Keratinocyte (primary cell): ENCODE results near the gene HLA-DPA1. TPM values are rescaled to one million over a fixed set of nuclear protein-coding genes. Genes with fewer than 3 reads are reported as not detected.

Source experiments
- DNase-seq: peaks from one replicate; pipeline ENCODE4 v3.0.0-alpha.2; 2011; ENCODE audit warnings: low read depth, missing footprints, low spot score
- FAIRE-seq: peaks from 2 replicates; lab custom pipeline; 2011; peaks lifted over from hg19 to GRCh38; lab: Jason Lieb, UNC
- H2AFZ ChIP-seq: 2 replicates; pipeline ENCODE4 v1.6.0; 2012; ENCODE audit warnings: low read length, control low read depth, inconsistent platforms; ENCODE audit not compliant: control insufficient read depth
- H3K27ac ChIP-seq: 2 replicates; pipeline ENCODE4 v1.5.1; 2011; ENCODE audit warnings: low read length; ENCODE audit not compliant: control insufficient read depth, insufficient read depth
- H3K27me3 ChIP-seq: 3 replicates; pipeline ENCODE4 v1.6.0; 2011; ENCODE audit warnings: low read length; ENCODE audit not compliant: control insufficient read depth, insufficient read depth; ENCODE audit errors: extremely low read depth
- H3K36me3 ChIP-seq, 2 experiments: 2 replicates in 1 of 2; 3 replicates in 1 of 2; pipeline ENCODE4 v1.5.1; 2011; ENCODE audit warnings: low read length in 2 of 2, mild to moderate bottlenecking in 1 of 2; ENCODE audit not compliant: control insufficient read depth in 2 of 2, insufficient read depth in 2 of 2; ENCODE audit errors: extremely low read depth in 1 of 2
- H3K4me1 ChIP-seq: 3 replicates; pipeline ENCODE4 v1.5.1; 2011; ENCODE audit warnings: low read length; ENCODE audit not compliant: control insufficient read depth, insufficient read depth; ENCODE audit errors: extremely low read depth
- H3K4me2 ChIP-seq: 3 replicates; pipeline ENCODE4 v1.6.0; 2011; ENCODE audit warnings: low read depth, low read length; ENCODE audit not compliant: control insufficient read depth, insufficient read depth; ENCODE audit errors: extremely low read depth
- H3K4me3 ChIP-seq, 3 experiments: fragments of 200-600 bp in 1 of 3; sonication (generic) in 1 of 3; 2 replicates in 2 of 3; 3 replicates in 1 of 3; pipeline ENCODE4 v1.5.1; 2011 to 2016; ENCODE audit warnings: low read length in 3 of 3, mild to moderate bottlenecking in 3 of 3, control low read depth in 2 of 3, inconsistent platforms in 1 of 3, low read depth in 1 of 3, mixed read lengths in 1 of 3, mixed run types in 1 of 3, moderate library complexity in 1 of 3; ENCODE audit not compliant: control insufficient read depth in 2 of 3, insufficient read depth in 2 of 3; ENCODE audit errors: extremely low read depth in 1 of 3
- H3K79me2 ChIP-seq: 2 replicates; pipeline ENCODE4 v1.6.0; 2012; ENCODE audit warnings: low read length; ENCODE audit not compliant: control insufficient read depth, insufficient read depth
- H3K9ac ChIP-seq: 3 replicates; pipeline ENCODE4 v1.6.0; 2011; ENCODE audit warnings: low read length; ENCODE audit not compliant: control insufficient read depth, insufficient read depth; ENCODE audit errors: extremely low read depth
- H3K9me1 ChIP-seq: 3 replicates; pipeline ENCODE4 v1.6.0; 2011; ENCODE audit warnings: low read length; ENCODE audit not compliant: control insufficient read depth, insufficient read depth; ENCODE audit errors: extremely low read depth
- H3K9me3 ChIP-seq: 2 replicates; pipeline ENCODE4 v1.5.1; 2012; ENCODE audit warnings: low read depth, low read length; ENCODE audit not compliant: control insufficient read depth
- H4K20me1 ChIP-seq: 3 replicates; pipeline ENCODE4 v1.6.0; 2011; ENCODE audit warnings: low read length; ENCODE audit not compliant: control insufficient read depth, insufficient read depth; ENCODE audit errors: extremely low read depth
- CTCF ChIP-seq, 3 experiments: IDR thresholded peaks in 1 of 3; conservative IDR thresholded peaks in 1 of 3; optimal IDR thresholded peaks in 1 of 3; 2 replicates in 2 of 3; 3 replicates in 1 of 3; pipeline versions ENCODE3 to v1.5.1; 2011; ENCODE audit warnings: low read length in 3 of 3, mild to moderate bottlenecking in 3 of 3, moderate library complexity in 2 of 3, control low read depth in 1 of 3, inconsistent platforms in 1 of 3; ENCODE audit not compliant: insufficient read depth in 2 of 3; ENCODE audit errors: extremely low read depth in 1 of 3
- EZH2 ChIP-seq: IDR thresholded peaks from one replicate; pipeline ENCODE4 v1.6.1; 2012; ENCODE audit warnings: inconsistent platforms, mild to moderate bottlenecking, low read length, moderate library complexity
- dilution Hi-C: fragments of 300-500 bp; cut with MboI; formaldehyde crosslinking; loops from one replicate; pipeline ENCODE4 v1.7.0; 2020; ENCODE audit warnings: low sequenced_read_pairs; ENCODE audit not compliant: extremely low pct_ligation_motif_present
- polyA plus RNA-seq, 5 experiments: library from polyadenylated mRNA; depleted of rRNA in 3 of 5; stranded (reverse) in 3 of 5; stranded (forward) in 1 of 5; unstranded in 1 of 5; fragments of >200 nt; gene quantifications; 1 replicate in 1 of 5; 2 replicates in 3 of 5; 3 replicates in 1 of 5; pipeline versions ENCODE4 v1.2.1 to v1.2.3, GENCODE V29; 2011 to 2012; ENCODE audit warnings: missing spikeins in 2 of 5, low read depth in 1 of 5, low replicate concordance in 1 of 5

Gene HLA-DPA1
- polyA plus RNA-seq, 1 donor (not counting 4 experiments of a cell fraction or from before 2014, with no cell fraction given), result 0.09 TPM

- H3K79me2 ChIP-seq, result no peaks in the 10 kb centered on the region
- dilution Hi-C loops, result no loop called here
- no peaks in the 10 kb centered on the region for H3K9me1 ChIP-seq
- H3K36me3 ChIP-seq, result no peaks in the 10 kb centered on the region
- DNase-seq (peak; percentile 33), FAIRE-seq (peak; percentile 36)
- no peaks in the 10 kb centered on the region for H3K9me3 ChIP-seq
- H3K4me2 ChIP-seq, result no peak overlapping the region
- H4K20me1 ChIP-seq, result no peaks in the 10 kb centered on the region
- H3K27me3 ChIP-seq, result peaks cover 32% of the 10 kb centered on the region
- no peak overlapping the region for H3K9ac ChIP-seq
- H3K4me3 ChIP-seq, result no peak overlapping the region
- H2AFZ ChIP-seq, result no peak overlapping the region
- H3K27ac ChIP-seq, result no peak overlapping the region
- no peaks in the 10 kb centered on the region for H3K4me1 ChIP-seq
- peak; percentile 42 to 58 (median 42) for TF ChIP-seq CTCF (optimal IDR thresholded peaks at IDR 0.05 in 1 of 3, IDR thresholded peaks at IDR 0.05 in 1 of 3, conservative IDR thresholded peaks at IDR 0.05 in 1 of 3; ENCODE audit: extremely low read depth in 1 of 3, insufficient read depth in 2 of 3, low read length in 3 of 3)
- TF ChIP-seq EZH2, result no peak
Observed at GRCh38 chr6:33014841-33015634, 58.4 kb downstream of the HLA-DPA1 start.

Other genes with a start within 250 kb of the HLA-DPA1 start
- 24.5 to 50.7 TPM (median 32.6 TPM) in 3 replicates for gene TAP2, start 234.9 kb downstream of the HLA-DPA1 start, polyA plus RNA-seq
- gene PSMB8, start 229.6 kb downstream of the HLA-DPA1 start, polyA plus RNA-seq, result 44.4 to 66.7 TPM (median 63.4 TPM) in 3 replicates
- 56.1 to 81.7 TPM (median 61.4 TPM) in 3 replicates for gene TAP1, start 219.9 kb downstream of the HLA-DPA1 start, polyA plus RNA-seq
- 21.3 to 29.0 TPM (median 25.4 TPM) in 3 replicates for gene PSMB9, start 219.5 kb downstream of the HLA-DPA1 start, polyA plus RNA-seq
- gene HLA-DMB, start 132.6 kb downstream of the HLA-DPA1 start, polyA plus RNA-seq, result 0.13 TPM in 1 of 3 replicates, not detected in the others
- 1.9 to 4.5 TPM (median 2.6 TPM) in 3 replicates for gene HLA-DMA, start 120.6 kb downstream of the HLA-DPA1 start, polyA plus RNA-seq
- gene BRD2, start 105.1 kb downstream of the HLA-DPA1 start, polyA plus RNA-seq, result 82.9 to 171 TPM (median 121 TPM) in 3 replicates
- 0.01 TPM in 1 of 3 replicates, not detected in the others for gene HLA-DOA, start 64.1 kb downstream of the HLA-DPA1 start, polyA plus RNA-seq
- 0.13 to 0.26 TPM in 2 of 3 replicates, not detected in the other for gene HLA-DPB1, start 2.3 kb upstream of the HLA-DPA1 start, polyA plus RNA-seq
- gene COL11A2, start 118.8 kb upstream of the HLA-DPA1 start, polyA plus RNA-seq, result 0.06 to 0.18 TPM (median 0.08 TPM) in 3 replicates
- gene RXRB, start 127.0 kb upstream of the HLA-DPA1 start, polyA plus RNA-seq, result 23.2 to 32.4 TPM (median 25.7 TPM) in 3 replicates
- 47.6 to 68.6 TPM (median 54.0 TPM) in 3 replicates for gene SLC39A7, start 127.2 kb upstream of the HLA-DPA1 start, polyA plus RNA-seq
- gene HSD17B8, start 131.0 kb upstream of the HLA-DPA1 start, polyA plus RNA-seq, result 18.6 to 22.1 TPM (median 20.7 TPM) in 3 replicates
- gene RING1, start 134.9 kb upstream of the HLA-DPA1 start, polyA plus RNA-seq, result 20.3 to 28.3 TPM (median 23.0 TPM) in 3 replicates
- 36.2 to 48.7 TPM (median 40.6 TPM) in 3 replicates for gene VPS52, start 198.2 kb upstream of the HLA-DPA1 start, polyA plus RNA-seq
- 5,669 to 7,560 TPM (median 6,374 TPM) in 3 replicates for gene RPS18, start 198.4 kb upstream of the HLA-DPA1 start, polyA plus RNA-seq
- gene B3GALT4, start 203.5 kb upstream of the HLA-DPA1 start, polyA plus RNA-seq, result 0.31 to 0.61 TPM (median 0.49 TPM) in 3 replicates
- gene WDR46, start 215.6 kb upstream of the HLA-DPA1 start, polyA plus RNA-seq, result 43.0 to 49.3 TPM (median 45.0 TPM) in 3 replicates
- gene PFDN6, start 216.0 kb upstream of the HLA-DPA1 start, polyA plus RNA-seq, result 68.3 to 106 TPM (median 68.5 TPM) in 3 replicates
- 33.6 to 57.3 TPM (median 35.8 TPM) in 3 replicates for gene RGL2, start 225.3 kb upstream of the HLA-DPA1 start, polyA plus RNA-seq
- gene TAPBP, start 240.4 kb upstream of the HLA-DPA1 start, polyA plus RNA-seq, result 22.2 to 82.4 TPM (median 25.0 TPM) in 3 replicates
- 6.0 to 11.4 TPM (median 6.5 TPM) in 3 replicates for gene ZBTB22, start 244.1 kb upstream of the HLA-DPA1 start, polyA plus RNA-seq
- 16.3 to 42.8 TPM (median 23.1 TPM) in 3 replicates for gene DAXX, start 249.3 kb upstream of the HLA-DPA1 start, polyA plus RNA-seq